Left renal pelvis (tissue), 4 donors: ENCODE results near the gene CALML5. TPM values are rescaled to one million over a fixed set of nuclear protein-coding genes. Genes with fewer than 3 reads are reported as not detected.

ENCODE experiments used
- DNase-seq, 4 donors: peaks; one replicate each; pipeline ENCODE4 v3.0.0-alpha.2; 2013; ENCODE audit warnings: low read depth in 4 of 4, low spot score in 3 of 4
- polyA plus RNA-seq, 4 donors: library from polyadenylated mRNA; unstranded; fragments of 120-200 nt; gene quantifications; one replicate each; pipeline ENCODE4 v1.2.1, GENCODE V29; 2013; ENCODE audit not compliant: insufficient read length in 4 of 4

CALML5 gene
- polyA plus RNA-seq, 4 donors = not detected

- DNase-seq = no peak
Observed at GRCh38 chr10:5467634-5468255, 31.6 kb downstream of the CALML5 start.

GRCh38 chr10:5467207-5467535, 32.2 kb downstream of the CALML5 start:
- no peak for DNase-seq

- no peak for DNase-seq
Observed at GRCh38 chr10:5466451-5467206, 32.7 kb downstream of the CALML5 start.

- DNase-seq = no peak
Observed at GRCh38 chr10:5465976-5466450, 33.4 kb downstream of the CALML5 start.

- DNase-seq = no peak
Observed at GRCh38 chr10:5464546-5464945, 34.8 kb downstream of the CALML5 start.

DNA sequence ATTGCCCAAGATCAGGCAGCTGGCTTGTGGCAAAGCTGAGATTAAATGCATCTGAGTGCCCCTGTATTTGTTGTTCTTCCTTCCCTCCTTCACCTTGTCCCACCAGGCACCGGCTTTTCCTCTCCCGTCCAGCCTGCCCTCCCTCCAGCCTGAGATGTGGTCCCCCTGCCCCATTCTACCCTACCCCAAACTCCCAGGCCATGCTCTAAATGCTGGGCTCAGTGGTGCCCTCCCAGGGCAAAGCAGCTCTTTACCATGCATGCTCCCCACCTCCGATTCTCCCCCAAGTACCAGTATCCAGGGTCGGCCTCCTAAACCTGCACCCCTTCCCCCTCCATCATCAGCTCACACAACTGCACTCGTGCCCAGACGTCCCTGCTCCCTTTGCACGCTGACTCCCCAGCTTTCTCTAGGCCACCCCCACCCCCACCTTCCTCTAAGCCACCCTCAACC, 36.5 kb downstream of the CALML5 start:
- DNase-seq = no peak

GRCh38 chr10:5461914-5462840, 37.2 kb downstream of the CALML5 start:
- DNase-seq = no peak

- DNase-seq = no peak
Observed at GRCh38 chr10:5461203-5461588, 38.2 kb downstream of the CALML5 start.

DNA sequence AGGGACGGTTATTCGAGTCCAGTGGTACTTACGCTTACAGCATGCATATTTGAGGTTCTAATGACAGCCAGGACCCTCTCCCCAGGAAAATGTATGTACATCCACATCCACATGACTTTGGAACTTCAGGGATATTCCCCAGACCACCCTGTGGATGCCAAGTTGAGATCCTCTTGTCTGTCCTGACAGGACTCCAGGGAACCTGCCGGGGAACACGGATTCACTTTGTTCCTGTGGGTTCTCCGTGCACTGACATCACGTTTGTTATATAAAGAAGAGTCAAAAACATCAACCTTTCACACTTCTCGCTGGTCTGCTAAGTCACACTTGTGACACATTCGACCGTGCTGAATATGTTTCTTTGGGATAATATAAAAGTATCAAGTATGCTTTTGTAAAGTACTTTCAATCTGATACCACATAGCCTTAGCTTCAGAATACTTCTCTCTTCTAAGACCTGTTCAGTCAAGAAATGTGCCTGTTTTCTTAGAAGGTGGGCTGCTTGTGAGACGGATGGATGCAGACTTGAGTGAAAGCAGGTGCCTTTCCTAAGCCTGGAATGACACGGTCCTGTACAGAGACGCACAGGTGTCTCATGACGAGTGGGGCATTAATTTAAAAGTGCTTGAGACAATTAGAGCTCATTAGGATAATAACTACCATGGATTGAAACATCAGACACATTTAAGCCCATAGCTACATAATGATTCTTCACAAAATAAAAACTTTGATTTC, 38.7 kb downstream of the CALML5 start:
- no peak for DNase-seq

DNA sequence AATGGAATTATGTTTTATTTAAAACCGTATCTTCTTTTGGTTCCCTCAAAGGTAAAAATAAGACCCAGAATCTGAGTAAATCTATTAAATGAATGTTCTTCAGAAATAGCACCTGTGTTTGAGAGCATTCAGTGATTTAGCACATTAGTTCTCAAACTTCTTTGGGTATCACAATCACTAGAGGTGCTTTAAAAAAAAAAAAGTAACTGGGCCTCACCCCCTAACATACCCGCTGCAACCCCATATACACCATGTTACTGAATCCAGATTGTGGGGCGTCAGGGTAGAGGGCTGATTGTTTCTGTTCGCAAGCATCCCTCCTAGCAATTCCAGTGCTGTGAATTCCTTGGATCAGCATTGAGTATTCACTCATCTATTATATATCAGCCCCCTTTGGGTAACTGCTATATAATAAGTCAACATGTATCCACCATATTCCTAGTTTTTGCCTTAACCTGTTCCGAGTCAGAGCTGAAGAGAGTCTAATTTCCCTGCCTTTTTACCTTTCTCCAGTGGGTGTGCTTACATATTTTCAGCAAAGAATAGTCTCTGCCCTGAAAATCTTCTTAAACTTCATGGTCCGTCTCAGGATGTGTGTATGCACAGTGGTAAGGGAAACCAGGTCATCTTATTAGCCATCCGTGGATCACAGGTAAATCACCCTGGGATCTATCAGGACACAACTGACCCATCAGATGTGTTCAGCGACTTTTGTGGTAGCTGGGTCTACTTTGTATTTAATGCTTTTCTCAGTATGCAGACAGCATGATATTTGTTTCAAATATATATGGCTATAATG, 40.2 kb downstream of the CALML5 start:
- DNase-seq = no peak

DNA sequence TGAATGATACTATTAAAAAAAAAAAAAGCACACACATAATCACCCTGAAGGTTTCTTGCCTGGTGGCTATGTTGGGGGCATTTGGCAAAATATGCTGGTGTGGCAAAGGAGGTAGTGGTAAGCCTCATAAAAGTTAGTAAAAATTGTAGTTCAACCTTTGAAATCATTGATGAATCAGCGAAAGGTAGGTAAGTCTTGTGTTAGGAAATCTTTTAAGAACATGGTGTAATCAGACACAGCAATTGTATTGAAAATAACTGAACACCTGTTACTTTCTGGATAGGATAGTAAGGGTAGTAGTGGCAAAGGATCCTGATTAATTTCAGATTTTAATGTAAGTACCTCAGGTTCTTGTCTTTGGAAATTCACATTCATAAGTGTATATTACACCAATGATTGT, 40.9 kb downstream of the CALML5 start:
- no peak for DNase-seq

DNA sequence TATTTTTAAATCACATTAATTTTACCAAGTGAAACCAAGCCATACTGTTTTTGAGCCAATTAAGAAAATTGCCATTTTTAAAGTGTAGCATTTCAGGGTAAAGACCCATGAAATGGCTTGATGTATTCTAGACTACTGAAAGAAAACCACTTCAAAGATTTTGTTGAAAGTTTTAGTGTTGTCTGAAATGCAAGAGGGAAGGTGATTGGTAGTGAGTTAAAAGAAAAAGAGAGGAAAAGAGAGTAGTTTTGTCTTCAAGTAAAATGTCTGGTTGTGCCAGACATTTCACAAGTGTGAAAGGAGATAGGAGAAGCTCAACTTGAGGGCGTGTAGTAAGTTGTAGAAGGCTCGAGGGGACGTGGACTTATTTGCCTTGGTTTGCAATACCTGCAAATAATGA, 41.6 kb downstream of the CALML5 start:
- DNase-seq = no peak

DNA sequence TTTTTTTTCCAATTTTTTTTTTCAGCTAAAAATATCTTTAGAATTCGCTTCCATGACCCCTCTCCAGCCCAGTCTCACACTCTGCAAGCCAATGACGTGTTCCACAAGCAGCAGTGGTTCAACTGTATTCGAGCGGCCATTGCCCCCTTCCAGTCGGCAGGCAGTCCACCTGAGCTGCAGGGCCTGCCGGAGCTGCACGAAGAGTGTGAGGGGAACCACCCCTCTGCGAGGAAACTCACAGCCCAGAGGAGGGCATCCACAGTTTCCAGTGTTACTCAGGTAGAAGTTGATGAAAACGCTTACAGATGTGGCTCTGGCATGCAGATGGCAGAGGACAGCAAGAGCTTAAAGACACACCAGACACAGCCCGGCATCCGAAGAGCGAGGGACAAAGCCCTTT, 42.8 kb downstream of the CALML5 start:
- no peak for DNase-seq

DNA sequence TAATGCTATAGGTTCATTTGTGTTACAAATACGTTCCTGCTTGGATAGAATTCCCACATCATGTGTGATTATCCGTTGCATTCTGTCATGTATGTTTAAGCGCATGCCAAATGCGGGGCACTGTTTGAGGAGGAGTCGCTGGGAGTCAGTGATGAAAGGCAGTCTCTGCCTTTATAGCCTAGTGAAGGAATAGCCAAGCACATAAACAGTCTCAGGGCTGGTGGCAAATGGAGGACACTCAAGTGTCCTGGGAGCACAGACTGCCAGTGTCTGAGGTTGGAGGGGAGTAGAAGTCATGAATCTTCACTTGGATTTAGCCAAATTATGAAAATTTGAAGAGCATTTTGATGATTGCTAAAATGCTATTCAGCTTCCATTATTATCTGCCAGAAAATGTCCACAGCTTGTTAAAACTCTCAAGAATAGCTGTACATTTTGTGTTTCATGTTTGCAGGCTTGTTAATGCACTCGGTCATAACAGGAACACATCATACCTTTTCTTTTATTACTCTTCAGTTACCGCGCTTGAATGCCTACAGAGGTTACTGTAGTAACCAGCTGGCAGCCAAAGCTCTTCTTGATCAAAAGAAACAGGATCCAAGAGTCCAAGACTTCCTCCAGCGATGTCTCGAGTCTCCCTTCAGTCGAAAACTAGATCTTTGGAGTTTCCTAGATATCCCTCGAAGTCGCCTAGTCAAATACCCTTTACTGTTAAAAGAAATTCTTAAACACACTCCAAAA, 45.5 kb downstream of the CALML5 start:
- no peak for DNase-seq

DNA sequence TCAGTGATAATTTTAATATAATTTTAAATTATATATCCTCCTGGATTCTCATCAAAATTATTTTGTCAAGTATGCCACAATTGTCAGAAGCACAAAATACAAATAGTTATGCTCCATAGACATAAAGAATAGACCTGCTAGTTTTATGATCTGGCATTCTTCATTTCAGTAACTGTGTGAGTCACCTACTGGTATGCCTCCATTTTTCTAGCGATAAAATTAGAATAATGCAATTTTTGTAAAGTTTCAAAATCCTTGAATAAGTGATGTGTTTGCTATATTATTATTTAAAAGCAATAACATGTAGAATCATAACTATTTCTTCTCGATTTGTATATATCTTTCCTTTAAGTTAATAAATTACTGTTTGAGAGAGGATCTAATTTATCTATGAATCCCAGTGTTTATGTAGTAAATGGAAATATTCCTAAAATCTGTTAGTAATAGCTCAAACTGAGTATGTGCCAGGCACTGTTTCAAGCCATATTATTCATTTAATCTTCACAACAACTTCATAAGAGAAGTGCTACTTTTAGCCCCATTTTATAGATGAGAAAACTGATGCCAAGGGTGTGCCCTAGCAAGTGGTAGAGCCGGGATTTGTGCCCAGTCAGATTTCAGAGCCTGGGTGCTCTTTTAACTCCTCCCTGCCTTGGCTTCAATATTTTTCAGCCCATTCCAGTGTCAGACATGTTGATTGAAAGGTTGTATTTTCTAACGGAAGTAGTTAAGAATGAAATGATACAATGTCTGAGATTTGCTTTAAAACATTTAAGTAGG, 48.6 kb downstream of the CALML5 start:
- DNase-seq = no peak

- DNase-seq = no peak
Observed at GRCh38 chr10:5449823-5450222, 49.5 kb downstream of the CALML5 start.

DNA sequence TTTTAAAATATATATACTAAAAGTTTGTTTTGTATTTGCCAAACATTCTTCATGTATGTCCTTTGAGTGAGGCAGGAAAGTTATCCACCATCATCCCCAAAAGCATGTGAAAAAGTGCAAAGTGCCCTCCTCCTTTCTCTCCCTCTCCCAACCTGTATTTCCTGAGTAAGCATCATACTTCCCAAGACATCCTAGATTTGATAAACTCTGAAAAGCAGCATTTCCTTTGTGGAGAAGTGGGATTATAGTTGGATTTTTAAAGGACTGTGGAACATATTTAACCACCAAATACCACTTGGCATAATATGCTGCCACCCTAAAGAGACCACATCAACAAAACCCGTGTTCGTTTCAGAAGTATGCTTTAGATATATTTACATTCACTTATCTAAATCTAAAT, 50.1 kb downstream of the CALML5 start:
- DNase-seq = no peak
